ENCODE measurements around the gene CCDC179. TPM values are rescaled to one million over a fixed set of nuclear protein-coding genes. Genes with fewer than 3 reads are reported as not detected.

The CCDC179 gene
- total RNA-seq = not detected

GRCh38 chr11:22860241-22860640 is at the start of gene CCDC179:
CCDC179 (minus strand) TSS chr11:22860474; CDS start chr11:22860421, 53 bp downstream.
- no peaks in the 10 kb centered on the region for H3K4me1 ChIP-seq
- no peaks in the 10 kb centered on the region for H3K27me3 ChIP-seq
- no peaks in the 10 kb centered on the region for H3K9me3 ChIP-seq
- intact Hi-C loops (cut with DNase I; ENCODE audit: low total_unique reads) = no loop called here
- no peak within 1 kb of the TSS for H3K4me3 ChIP-seq
- DNase-seq (ENCODE audit: low spot score in 2 of 2) = no peak
- H3K36me3 ChIP-seq = no peaks in the 10 kb centered on the region
- TF ChIP-seq POLR2AphosphoS5 (IDR thresholded peaks at IDR 0.05) (no peak), POLR2A (IDR thresholded peaks at IDR 0.05) (no peak)
- TF ChIP-seq, protein P1, sequence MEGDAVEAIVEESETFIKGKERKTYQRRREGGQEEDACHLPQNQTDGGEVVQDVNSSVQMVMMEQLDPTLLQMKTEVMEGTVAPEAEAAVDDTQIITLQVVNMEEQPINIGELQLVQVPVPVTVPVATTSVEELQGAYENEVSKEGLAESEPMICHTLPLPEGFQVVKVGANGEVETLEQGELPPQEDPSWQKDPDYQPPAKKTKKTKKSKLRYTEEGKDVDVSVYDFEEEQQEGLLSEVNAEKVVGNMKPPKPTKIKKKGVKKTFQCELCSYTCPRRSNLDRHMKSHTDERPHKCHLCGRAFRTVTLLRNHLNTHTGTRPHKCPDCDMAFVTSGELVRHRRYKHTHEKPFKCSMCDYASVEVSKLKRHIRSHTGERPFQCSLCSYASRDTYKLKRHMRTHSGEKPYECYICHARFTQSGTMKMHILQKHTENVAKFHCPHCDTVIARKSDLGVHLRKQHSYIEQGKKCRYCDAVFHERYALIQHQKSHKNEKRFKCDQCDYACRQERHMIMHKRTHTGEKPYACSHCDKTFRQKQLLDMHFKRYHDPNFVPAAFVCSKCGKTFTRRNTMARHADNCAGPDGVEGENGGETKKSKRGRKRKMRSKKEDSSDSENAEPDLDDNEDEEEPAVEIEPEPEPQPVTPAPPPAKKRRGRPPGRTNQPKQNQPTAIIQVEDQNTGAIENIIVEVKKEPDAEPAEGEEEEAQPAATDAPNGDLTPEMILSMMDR (IDR thresholded peaks at IDR 0.05) = no peak
- H3K27ac ChIP-seq = no peak within 1 kb of the TSS

GRCh38 chr11:22903782-22904181 is 43.5 kb upstream of the CCDC179 start:
- no peak for DNase-seq (ENCODE audit: low spot score in 2 of 2)
- Histone ChIP-seq H3K9me3 (no peaks in the 10 kb centered on the region), H3K4me1 (no peaks in the 10 kb centered on the region), H3K27me3 (no peaks in the 10 kb centered on the region), H3K4me3 (no peak overlapping the region), H3K36me3 (no peaks in the 10 kb centered on the region), H3K27ac (no peak overlapping the region)
- intact Hi-C loops (cut with DNase I; ENCODE audit: low total_unique reads) = no loop called here
- TF ChIP-seq, protein P1 (IDR thresholded peaks at IDR 0.05) = no peak
- TF ChIP-seq POLR2AphosphoS5 (IDR thresholded peaks at IDR 0.05) (no peak), POLR2A (IDR thresholded peaks at IDR 0.05) (no peak)

DNA sequence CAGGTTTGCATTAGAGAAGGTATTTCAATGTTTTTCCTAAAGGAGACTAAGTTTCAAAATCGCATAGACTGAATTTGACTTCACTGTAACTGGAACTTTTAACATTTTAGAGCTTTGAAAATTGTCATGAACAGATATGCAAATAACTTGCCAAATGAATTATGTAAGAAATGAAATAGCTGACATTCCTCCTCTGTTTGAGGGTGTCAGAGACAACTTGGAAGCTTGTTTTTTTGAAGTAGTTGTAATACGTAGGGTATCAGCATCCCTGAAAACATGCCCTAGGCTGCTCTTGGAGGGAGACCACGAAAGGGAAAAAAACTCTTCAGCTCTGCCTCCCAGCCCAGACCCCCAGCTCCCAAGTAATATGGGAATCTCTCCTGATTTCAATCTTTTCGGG is 41.3 kb upstream of the CCDC179 start:
- TF ChIP-seq POLR2AphosphoS5 (IDR thresholded peaks at IDR 0.05) (no peak), POLR2A (IDR thresholded peaks at IDR 0.05) (no peak)
- TF ChIP-seq, protein P1 (IDR thresholded peaks at IDR 0.05) = no peak
- no peaks in the 10 kb centered on the region for H3K4me1 ChIP-seq
- intact Hi-C loops (cut with DNase I; ENCODE audit: low total_unique reads) = no loop called here
- H3K27ac ChIP-seq = no peak overlapping the region
- H3K27me3 ChIP-seq = no peaks in the 10 kb centered on the region
- H3K4me3 ChIP-seq = no peak overlapping the region
- no peaks in the 10 kb centered on the region for H3K9me3 ChIP-seq
- H3K36me3 ChIP-seq = no peaks in the 10 kb centered on the region
- DNase-seq (ENCODE audit: low spot score in 2 of 2) = no peak

- H3K36me3 ChIP-seq = no peaks in the 10 kb centered on the region
- no peak overlapping the region for H3K4me3 ChIP-seq
- no peak for TF ChIP-seq POLR2AphosphoS5 (IDR thresholded peaks at IDR 0.05)
- TF ChIP-seq, protein P1 (IDR thresholded peaks at IDR 0.05) = no peak
- TF ChIP-seq POLR2A (IDR thresholded peaks at IDR 0.05) = no peak
- intact Hi-C loops (cut with DNase I; ENCODE audit: low total_unique reads) = no loop called here
- DNase-seq (ENCODE audit: low spot score in 2 of 2) = no peak
- no peaks in the 10 kb centered on the region for H3K9me3 ChIP-seq
- no peaks in the 10 kb centered on the region for H3K4me1 ChIP-seq
- H3K27ac ChIP-seq = no peak overlapping the region
- no peaks in the 10 kb centered on the region for H3K27me3 ChIP-seq
These were observed 40.7 kb upstream of the CCDC179 start for GRCh38 chr11:22900764-22901486.

DNA sequence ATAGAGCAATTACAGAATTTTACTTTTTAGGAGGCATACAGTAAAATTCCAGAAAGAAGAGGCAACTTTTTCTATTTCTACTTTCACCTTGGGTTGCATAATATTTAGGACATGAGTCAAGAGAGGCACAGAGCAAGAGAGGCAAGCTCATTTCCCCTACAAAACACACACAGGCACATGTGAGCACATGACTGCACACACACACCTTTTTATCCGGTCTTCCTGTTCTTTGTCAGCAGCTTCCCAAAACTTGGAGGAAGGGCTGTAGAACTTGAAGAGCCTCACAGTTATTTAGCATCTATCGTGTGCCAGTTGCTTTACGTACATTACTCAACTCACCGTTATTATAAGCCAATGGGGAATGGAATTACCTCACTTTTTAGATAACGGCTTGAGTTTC is 37.8 kb upstream of the CCDC179 start:
- Histone ChIP-seq H3K4me3 (no peak overlapping the region), H3K4me1 (no peaks in the 10 kb centered on the region), H3K27me3 (no peaks in the 10 kb centered on the region), H3K36me3 (no peaks in the 10 kb centered on the region), H3K9me3 (no peaks in the 10 kb centered on the region), H3K27ac (no peak overlapping the region)
- TF ChIP-seq POLR2A (IDR thresholded peaks at IDR 0.05) (no peak), POLR2AphosphoS5 (IDR thresholded peaks at IDR 0.05) (no peak)
- TF ChIP-seq, protein P1 (IDR thresholded peaks at IDR 0.05) = no peak
- intact Hi-C loops (cut with DNase I; ENCODE audit: low total_unique reads) = no loop called here
- DNase-seq (ENCODE audit: low spot score in 2 of 2) = no peak

All from breast epithelium (tissue), 4 donors.